Cardiac fibroblast (primary cell): ENCODE data around the gene LIPC.

Experiments used
- DNase-seq, 2 donors: peaks; one replicate each; pipeline versions ENCODE4 v3.0.0 to v3.0.0-alpha.2; 2010; ENCODE audit warnings: low read depth in 2 of 2
- H3K4me3 ChIP-seq, 2 donors: replicated peaks in 1 of 2; 1 replicate in 1 of 2; 2 replicates in 1 of 2; pipeline ENCODE4 v1.5.1; 2011; ENCODE audit warnings: low read depth in 2 of 2, low read length in 2 of 2, mild to moderate bottlenecking in 2 of 2, moderate library complexity in 1 of 2
- CTCF ChIP-seq: IDR thresholded peaks from one replicate; pipeline ENCODE4 v1.5.1; 2011; ENCODE audit warnings: low read depth, mild to moderate bottlenecking, low read length, inconsistent platforms

Gene LIPC

GRCh38 chr15:58523634-58524033 lies 91.8 kb downstream of the LIPC start:
- no peak for TF ChIP-seq CTCF
- no peak overlapping the region for H3K4me3 ChIP-seq
- DNase-seq = no peak

- DNase-seq = peak in 1 of 2 donors; percentile 47
- TF ChIP-seq CTCF = no peak
- no peak overlapping the region for H3K4me3 ChIP-seq
Observed at GRCh38 chr15:58524247-58524646, 92.5 kb downstream of the LIPC start.

- no peak overlapping the region for H3K4me3 ChIP-seq
- DNase-seq = no peak
- TF ChIP-seq CTCF = no peak
Observed at GRCh38 chr15:58525991-58526421, 94.2 kb downstream of the LIPC start.

GRCh38 chr15:58526647-58527192 lies 94.9 kb downstream of the LIPC start:
- no peak for DNase-seq
- TF ChIP-seq CTCF = no peak
- no peak overlapping the region for H3K4me3 ChIP-seq

GRCh38 chr15:58527573-58528187 lies 95.9 kb downstream of the LIPC start:
- H3K4me3 ChIP-seq = no peak overlapping the region
- no peak for DNase-seq
- no peak for TF ChIP-seq CTCF

- no peak overlapping the region for H3K4me3 ChIP-seq
- TF ChIP-seq CTCF = no peak
- peak in 1 of 2 donors; percentile 82 for DNase-seq
Observed at GRCh38 chr15:58528188-58528870, 96.5 kb downstream of the LIPC start.

GRCh38 chr15:58529041-58529440 lies 97.2 kb downstream of the LIPC start:
- no peak overlapping the region for H3K4me3 ChIP-seq
- DNase-seq = no peak
- TF ChIP-seq CTCF = no peak
